IMR-90 (cell line): Measurements from ENCODE around the gene MLEC. TPM values are rescaled to one million over a fixed set of nuclear protein-coding genes. Genes with fewer than 3 reads are reported as not detected.

Source experiments
- ATAC-seq: fragments of 200-7000 bp; cut with Tn5 transposase; 2 replicates; pipeline ENCODE4 v1.9.1; 2020; ENCODE audit warnings: low read depth, mild to moderate bottlenecking, moderate library complexity
- BruUV-seq: library from RNA; stranded (reverse); fragments of 400-500 nt; replicated peaks from 2 replicates; lab custom pipeline; 2021; lab: Mats Ljungman, UMichigan
- CTCF ChIA-PET: fragments of 300-600 bp; formaldehyde crosslinking; extraction: SDS; loops from one replicate; lab custom pipeline; 2021; ENCODE audit warnings: antibody characterized with exemption; lab: Yijun Ruan, JAX
- POLR2A ChIA-PET: fragments of 300-600 bp; sonication (Branson Sonifier 250); formaldehyde crosslinking; loops from one replicate; lab custom pipeline; 2022; ENCODE audit warnings: antibody characterized with exemption; ENCODE audit not compliant: unreplicated experiment; lab: Charles Lee
- DNase-seq: peaks from one replicate; pipeline ENCODE4 v3.0.0; 2013
- H2AFZ ChIP-seq: replicated peaks from 2 replicates; pipeline ENCODE3; 2013; ENCODE audit warnings: low read length, mild to moderate bottlenecking; ENCODE audit not compliant: poor library complexity
- H2AK5ac ChIP-seq: 2 replicates; pipeline ENCODE4 v1.6.1; 2013; ENCODE audit warnings: low read depth, low read length, inconsistent platforms
- H2AK9ac ChIP-seq: replicated peaks from 2 replicates; pipeline ENCODE3; 2013; ENCODE audit warnings: mild to moderate bottlenecking, low read depth, low read length, moderate library complexity; ENCODE audit not compliant: poor library complexity
- H2BK120ac ChIP-seq: 2 replicates; pipeline ENCODE4 v1.6.1; 2013; ENCODE audit warnings: low read depth, low read length, inconsistent platforms
- H2BK15ac ChIP-seq: 3 replicates; pipeline ENCODE4 v1.6.1; 2013; ENCODE audit warnings: low read depth, low read length, inconsistent platforms
- H2BK20ac ChIP-seq: 2 replicates; pipeline ENCODE4 v1.6.1; 2013; ENCODE audit warnings: low read depth, mild to moderate bottlenecking, inconsistent platforms, low read length, moderate library complexity
- H2BK5ac ChIP-seq: 2 replicates; pipeline ENCODE4 v1.6.1; 2013; ENCODE audit warnings: mild to moderate bottlenecking, low read depth, low read length, inconsistent platforms; ENCODE audit not compliant: poor library complexity, severe bottlenecking
- H3K14ac ChIP-seq: replicated peaks from 2 replicates; pipeline ENCODE4 v1.6.1; 2013; ENCODE audit warnings: low read depth, low read length, inconsistent platforms
- H3K18ac ChIP-seq: 2 replicates; pipeline ENCODE4 v1.6.1; 2013; ENCODE audit warnings: low read depth, low read length, control low read depth
- H3K23ac ChIP-seq: 2 replicates; pipeline ENCODE4 v1.6.1; 2013; ENCODE audit warnings: low read depth, low read length, inconsistent platforms
- H3K27ac ChIP-seq: 2 replicates; pipeline ENCODE4 v1.5.1; 2013; ENCODE audit warnings: mild to moderate bottlenecking, control low read depth, low read length; ENCODE audit not compliant: insufficient read depth
- H3K27me3 ChIP-seq: 2 replicates; pipeline ENCODE4 v1.6.1; 2013; ENCODE audit warnings: low read length; ENCODE audit not compliant: control insufficient read depth, insufficient read depth
- H3K36me3 ChIP-seq: 2 replicates; pipeline ENCODE4 v1.6.1; 2013; ENCODE audit warnings: low read length, mixed read lengths; ENCODE audit not compliant: control insufficient read depth, insufficient read depth
- H3K4ac ChIP-seq: 2 replicates; pipeline ENCODE4 v1.6.1; 2013; ENCODE audit warnings: low read depth, low read length, inconsistent platforms
- H3K4me1 ChIP-seq: 2 replicates; pipeline ENCODE4 v1.6.1; 2013; ENCODE audit warnings: low read length, mixed read lengths; ENCODE audit not compliant: control insufficient read depth, insufficient read depth
- H3K4me2 ChIP-seq: 2 replicates; pipeline ENCODE4 v1.6.1; 2013; ENCODE audit warnings: low read depth, mild to moderate bottlenecking, control low read depth, low read length, moderate library complexity
- H3K4me3 ChIP-seq: 2 replicates; pipeline ENCODE4 v1.5.1; 2013; ENCODE audit warnings: low read depth, mild to moderate bottlenecking, control low read depth, low read length, moderate library complexity; ENCODE audit not compliant: insufficient read depth
- H3K56ac ChIP-seq: 2 replicates; pipeline ENCODE4 v1.6.1; 2013; ENCODE audit warnings: low read length, inconsistent platforms; ENCODE audit not compliant: insufficient read depth; ENCODE audit errors: extremely low read depth
- H3K79me1 ChIP-seq, 2 experiments: 2 replicates each; pipeline ENCODE4 v1.6.1; 2013; ENCODE audit warnings: low read length in 2 of 2, inconsistent platforms in 1 of 2, low read depth in 1 of 2
- H3K9ac ChIP-seq: 2 replicates; pipeline ENCODE4 v1.6.1; 2013; ENCODE audit warnings: low read depth, low read length, control low read depth
- H3K9me1 ChIP-seq: 2 replicates; pipeline ENCODE4 v1.6.1; 2013; ENCODE audit warnings: low read length, inconsistent platforms; ENCODE audit not compliant: insufficient read depth
- H3K9me3 ChIP-seq: 2 replicates; pipeline ENCODE4 v1.6.1; 2013; ENCODE audit warnings: low read length; ENCODE audit not compliant: control insufficient read depth, insufficient read depth
- H4K20me1 ChIP-seq: 2 replicates; pipeline ENCODE4 v1.6.1; 2013; ENCODE audit warnings: low read length, inconsistent platforms; ENCODE audit not compliant: insufficient read depth
- H4K5ac ChIP-seq: 2 replicates; pipeline ENCODE4 v1.6.1; 2013; ENCODE audit warnings: mild to moderate bottlenecking, low read depth, low read length, control low read depth
- H4K8ac ChIP-seq, 2 experiments: 2 replicates each; pipeline ENCODE4 v1.6.1; 2013; ENCODE audit warnings: low read depth in 2 of 2, low read length in 2 of 2, control low read depth in 1 of 2, inconsistent platforms in 1 of 2
- H4K91ac ChIP-seq: 2 replicates; pipeline ENCODE4 v1.6.1; 2013; ENCODE audit warnings: low read depth, low read length, inconsistent platforms; ENCODE audit not compliant: insufficient read depth
- BHLHE40 ChIP-seq: fragments of 150-350 bp; IDR thresholded peaks from 2 replicates; pipeline ENCODE4 v1.6.1; 2016; ENCODE audit warnings: mild to moderate bottlenecking, low read depth, low read length
- CEBPB ChIP-seq: IDR thresholded peaks from 2 replicates; pipeline ENCODE4 v1.6.1; 2012; ENCODE audit warnings: low read depth, low read length, improper control_type of control experiment
- CHD1 ChIP-seq: IDR thresholded peaks from 2 replicates; pipeline ENCODE4 v1.6.1; 2012; ENCODE audit warnings: low read depth, low read length, improper control_type of control experiment
- CTCF ChIP-seq: conservative IDR thresholded peaks from 2 replicates; pipeline ENCODE4 v1.5.1; 2012; ENCODE audit warnings: mild to moderate bottlenecking, low read depth, low read length, improper control_type of control experiment
- ELK1 ChIP-seq: fragments of 150-350 bp; IDR thresholded peaks from 2 replicates; pipeline ENCODE4 v1.6.1; 2016; ENCODE audit warnings: low read depth, mild to moderate bottlenecking, low read length, moderate library complexity, borderline replicate concordance
- FOS ChIP-seq: fragments of 150-350 bp; IDR thresholded peaks from 2 replicates; pipeline ENCODE4 v1.6.1; 2016; ENCODE audit warnings: low read depth, low read length
- MAZ ChIP-seq: IDR thresholded peaks from 2 replicates; pipeline ENCODE4 v1.6.1; 2012; ENCODE audit warnings: low read depth, mild to moderate bottlenecking, low read length, improper control_type of control experiment, moderate library complexity, borderline replicate concordance
- NFE2L2 ChIP-seq: fragments of 150-350 bp; IDR thresholded peaks from 2 replicates; pipeline ENCODE4 v1.6.1; 2016; ENCODE audit warnings: low read depth, mild to moderate bottlenecking, low read length
- RCOR1 ChIP-seq: IDR thresholded peaks from 2 replicates; pipeline ENCODE4 v1.6.1; 2012; ENCODE audit warnings: mild to moderate bottlenecking, low read length, improper control_type of control experiment; ENCODE audit not compliant: insufficient replicate concordance
- RFX5 ChIP-seq: IDR thresholded peaks from 2 replicates; pipeline ENCODE4 v1.8.0; 2012; ENCODE audit warnings: low read depth, mild to moderate bottlenecking, low read length, moderate library complexity
- WGBS, 2 experiments: methylation state at CpG; one replicate each; pipeline versions ENCODE4 v1.1.5 to v1.1.7; 2013; ENCODE audit warnings: missing lambda C conversion rate in 2 of 2; ENCODE audit not compliant: insufficient read length in 1 of 2; ENCODE audit errors: extremely low coverage in 2 of 2; 5-methylcytosine and 5-hydroxymethylcytosine counted together
- dilution Hi-C: fragments of 300-500 bp; cut with HindIII; formaldehyde crosslinking; loops from one replicate; pipeline ENCODE4 v1.14.3; 2018; ENCODE audit warnings: low sequenced_read_pairs; ENCODE audit not compliant: unreplicated experiment
- in situ Hi-C: fragments of 300-500 bp; cut with MboI; formaldehyde crosslinking; loops from 3 replicates; pipeline ENCODE4 v1.14.3; 2019; ENCODE audit warnings: low sequenced_read_pairs, inconsistent platforms, mixed read lengths
- intact Hi-C: fragments of 100-400 bp; cut with micrococcal nuclease; formaldehyde crosslinking; loops from 2 replicates; pipeline ENCODE4 v1.10.0; 2022
- polyA plus RNA-seq, 3 experiments: library from polyadenylated mRNA; depleted of rRNA; stranded (reverse); fragments of >200 nt; gene quantifications; 2 replicates each; pipeline ENCODE4 v1.2.3, GENCODE V29; 2012; ENCODE audit warnings: low replicate concordance in 1 of 3
- total RNA-seq: library from RNA; depleted of rRNA; stranded (reverse); fragments of >200 nt; gene quantifications from 2 replicates; pipeline ENCODE4 v1.2.3, GENCODE V29; 2012

Gene MLEC
- total and polyA plus RNA-seq, 2 of the 4 experiments (the other 2 are of a cell fraction) = 44.1 to 137 TPM

GRCh38 chr12:120670667-120671066, 16.3 kb upstream of the MLEC start:
- Histone ChIP-seq H2AFZ (no peak overlapping the region), H3K27ac (no peak overlapping the region), H3K9me3 (no peaks in the 10 kb centered on the region), H2BK120ac (no peak overlapping the region), H3K36me3 (no peaks in the 10 kb centered on the region), H3K9ac (no peak overlapping the region), H3K27me3 (peaks cover 13% of the 10 kb centered on the region), H3K4ac (no peak overlapping the region), H3K79me1 (no peaks in the 10 kb centered on the region), H3K4me2 (no peak overlapping the region), H2BK20ac (no peak overlapping the region), H2AK9ac (no peak overlapping the region), H4K5ac (no peak overlapping the region), H4K20me1 (no peaks in the 10 kb centered on the region), H2BK5ac (no peak overlapping the region), H4K91ac (no peak overlapping the region), H2BK15ac (no peak overlapping the region), H3K4me3 (no peak overlapping the region), H3K23ac (no peak overlapping the region), H2AK5ac (no peak overlapping the region), H3K56ac (no peak overlapping the region), H3K4me1 (no peaks in the 10 kb centered on the region), H3K9me1 (no peaks in the 10 kb centered on the region), H3K14ac (no peak overlapping the region), H3K18ac (no peak overlapping the region), H4K8ac (no peak overlapping the region)
- BruUV-seq = no TSS peak
- ATAC-seq = no peak
- dilution Hi-C loops = no loop called here
- WGBS, 2 experiments = 84% methylated on average over 5 of the region's 5 CpGs; no CpG with 5 or more reads in 1 of the 2 experiments
- ChIA-PET POLR2A (no interaction called here), CTCF (no interaction called here)
- in situ Hi-C loops = no loop called here
- TF ChIP-seq RCOR1 (no peak), ELK1 (no peak), CTCF (no peak), RFX5 (no peak), NFE2L2 (no peak), BHLHE40 (no peak), MAZ (no peak), CEBPB (no peak), FOS (no peak), CHD1 (no peak)
- intact Hi-C loops = loop anchor here (1.0 kb wide), 1 partner anchor 29 kb away; no protein-coding TSS in a partner anchor
- DNase-seq = no peak
